Stimulated activated CD4-positive, alpha-beta T cell treated with anti-CD3 and anti-CD28 coated beads, Interleukin-1b, Interleukin-23, amount 100 ng/mL, for 4 hours (primary cell): ENCODE measurements around the gene ZIC4.

Experiments
- DNase-seq, 2 donors: peaks; one replicate each; pipeline ENCODE4 v3.0.0-alpha.2; 2020; ENCODE audit warnings: low read depth in 2 of 2

Gene ZIC4

GRCh38 chr3:147404800-147405230 is 1.5 kb downstream of the ZIC4 start:
- DNase-seq: no peak

GRCh38 chr3:147404000-147404799 is 2.1 kb downstream of the ZIC4 start:
- DNase-seq: no peak

- no peak for DNase-seq
Observed at GRCh38 chr3:147403511-147403910, 2.8 kb downstream of the ZIC4 start.

GRCh38 chr3:147402159-147402558 is 4.2 kb downstream of the ZIC4 start:
- no peak for DNase-seq

GRCh38 chr3:147401421-147401820 is 4.9 kb downstream of the ZIC4 start:
- no peak for DNase-seq

- no peak for DNase-seq
Observed at GRCh38 chr3:147400999-147401398, 5.3 kb downstream of the ZIC4 start.

GRCh38 chr3:147400111-147400510 is 6.2 kb downstream of the ZIC4 start:
- DNase-seq: no peak

GRCh38 chr3:147398813-147399534 is 7.4 kb downstream of the ZIC4 start:
- no peak for DNase-seq

GRCh38 chr3:147397875-147398812 is 8.2 kb downstream of the ZIC4 start:
- DNase-seq: no peak

GRCh38 chr3:147397155-147397874 is 9.0 kb downstream of the ZIC4 start:
- no peak for DNase-seq

GRCh38 chr3:147396712-147397046 is 9.7 kb downstream of the ZIC4 start:
- DNase-seq: no peak

- no peak for DNase-seq
Observed at GRCh38 chr3:147395899-147396711, 10.2 kb downstream of the ZIC4 start.

- DNase-seq: no peak
Observed at GRCh38 chr3:147394884-147395225, 11.5 kb downstream of the ZIC4 start.

GRCh38 chr3:147393943-147394883 is 12.1 kb downstream of the ZIC4 start:
- DNase-seq: no peak

GRCh38 chr3:147393261-147393942 is 12.9 kb downstream of the ZIC4 start:
- no peak for DNase-seq

GRCh38 chr3:147392625-147392946 is 13.8 kb downstream of the ZIC4 start:
- no peak for DNase-seq

- DNase-seq: no peak
Observed at GRCh38 chr3:147391781-147392624, 14.3 kb downstream of the ZIC4 start.
